ENCODE measurements around the gene DHX58.

Gene DHX58

DNA sequence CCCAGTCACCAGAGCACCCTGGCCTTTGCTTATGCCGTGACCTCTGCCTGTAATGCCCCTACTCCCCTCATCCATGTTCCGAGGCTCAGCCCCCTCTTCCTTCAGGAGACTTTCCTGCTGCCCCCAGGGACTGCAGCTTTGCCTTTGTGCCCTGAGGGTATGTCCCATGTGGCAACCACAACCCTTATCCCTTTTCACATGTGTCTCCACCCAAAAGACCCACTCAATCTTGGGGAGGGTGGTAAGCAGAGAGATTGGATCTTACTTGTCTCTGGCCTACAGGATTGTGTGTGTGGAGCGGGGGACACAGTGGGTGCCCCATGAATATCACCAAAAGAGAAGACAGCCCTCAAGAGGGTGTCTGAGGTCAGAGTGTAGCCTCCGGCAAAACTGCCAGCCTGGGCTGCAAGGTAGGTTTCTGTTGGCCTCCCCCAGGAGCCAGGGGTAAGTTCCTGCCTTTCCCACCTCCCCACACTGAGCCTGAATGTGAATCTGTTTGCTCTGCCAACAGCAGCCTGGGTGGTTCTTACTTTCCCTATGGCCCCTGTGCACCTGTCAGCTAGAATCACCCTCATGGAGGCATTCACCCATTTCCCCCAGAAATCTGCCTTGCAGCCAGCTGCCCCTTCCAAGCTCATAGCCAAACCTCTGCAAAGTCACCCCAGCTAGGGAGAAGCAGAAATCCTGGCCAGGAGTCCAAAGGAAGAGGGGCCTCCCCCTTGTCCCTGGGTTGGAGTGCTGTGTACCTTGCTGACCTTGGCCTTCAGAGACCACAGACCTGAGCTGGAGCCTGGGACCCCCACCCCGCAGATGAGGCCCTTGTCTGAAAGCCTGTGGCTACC lies 50.6 kb downstream of the DHX58 start:
- no peak overlapping the region for H3K9ac ChIP-seq (ENCODE audit: low read length in 2 of 2)
- no peaks in the 10 kb centered on the region for H3K36me3 ChIP-seq (ENCODE audit: control insufficient read depth in 2 of 2, insufficient read depth in 2 of 2, low read length in 2 of 2)
- no peak overlapping the region for H3K4me3 ChIP-seq (ENCODE audit: low read length in 2 of 2)
- H3K27ac ChIP-seq (ENCODE audit: low read length) = no peak overlapping the region
- H3K27me3 ChIP-seq (ENCODE audit: control insufficient read depth in 1 of 2, insufficient read depth in 2 of 2, low read length in 2 of 2) = peaks cover 0 to 3% of the 10 kb centered on the region in 2 donors
- H3K4me1 ChIP-seq (ENCODE audit: control insufficient read depth, insufficient read depth, low read length) = no peaks in the 10 kb centered on the region
- no peaks in the 10 kb centered on the region for H3K9me3 ChIP-seq (ENCODE audit: control insufficient read depth in 2 of 2, low read length in 2 of 2)

DNA sequence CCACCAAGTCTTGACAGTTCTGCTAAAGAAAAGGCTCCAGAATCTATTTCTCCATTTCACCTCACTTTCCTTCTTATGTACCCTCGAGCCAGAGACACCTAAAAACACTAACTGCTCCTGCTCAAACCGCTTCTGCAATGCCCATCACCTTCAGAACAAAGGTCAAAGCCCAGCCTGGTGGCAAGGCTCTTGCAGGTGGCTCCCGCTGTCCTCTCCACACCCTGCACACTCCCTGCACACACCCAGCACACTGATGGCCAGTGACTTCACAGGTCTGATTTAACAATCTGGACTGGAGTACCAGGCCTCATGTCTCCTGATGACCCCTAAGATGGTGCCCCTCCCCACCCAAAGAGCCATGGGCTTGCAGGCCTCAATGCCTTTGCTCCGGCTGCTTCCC lies 52.3 kb downstream of the DHX58 start:
- no peaks in the 10 kb centered on the region for H3K36me3 ChIP-seq (ENCODE audit: control insufficient read depth in 2 of 2, insufficient read depth in 2 of 2, low read length in 2 of 2)
- no peak overlapping the region for H3K9ac ChIP-seq (ENCODE audit: low read length in 2 of 2)
- H3K9me3 ChIP-seq (ENCODE audit: control insufficient read depth in 2 of 2, low read length in 2 of 2) = no peaks in the 10 kb centered on the region
- H3K27me3 ChIP-seq (ENCODE audit: control insufficient read depth in 1 of 2, insufficient read depth in 2 of 2, low read length in 2 of 2) = peaks cover 5 to 11% of the 10 kb centered on the region in 2 donors
- H3K4me3 ChIP-seq (ENCODE audit: low read length in 2 of 2) = no peak overlapping the region
- H3K27ac ChIP-seq (ENCODE audit: low read length) = no peak overlapping the region
- no peaks in the 10 kb centered on the region for H3K4me1 ChIP-seq (ENCODE audit: control insufficient read depth, insufficient read depth, low read length)

DNA sequence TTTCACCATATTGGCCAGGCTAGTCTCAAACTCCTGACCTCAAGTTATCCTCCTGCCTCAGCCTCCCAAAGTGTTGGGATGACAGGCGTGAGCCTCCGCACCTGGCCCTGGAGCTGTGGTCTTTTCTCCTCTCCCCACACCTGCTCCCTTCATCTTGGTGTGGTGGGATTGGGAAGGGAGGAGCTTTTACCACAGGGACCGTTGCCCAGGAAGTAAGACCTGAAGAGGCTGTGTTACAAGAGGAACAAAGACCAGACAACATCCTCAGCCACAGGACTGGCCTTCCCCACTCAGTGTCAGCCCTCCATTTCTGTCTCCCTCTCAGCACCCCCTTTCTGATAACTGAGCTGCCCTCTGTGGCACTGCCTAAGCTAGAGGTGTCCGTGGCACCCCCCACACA lies 52.7 kb downstream of the DHX58 start:
- no peaks in the 10 kb centered on the region for H3K4me1 ChIP-seq (ENCODE audit: control insufficient read depth, insufficient read depth, low read length)

DNA sequence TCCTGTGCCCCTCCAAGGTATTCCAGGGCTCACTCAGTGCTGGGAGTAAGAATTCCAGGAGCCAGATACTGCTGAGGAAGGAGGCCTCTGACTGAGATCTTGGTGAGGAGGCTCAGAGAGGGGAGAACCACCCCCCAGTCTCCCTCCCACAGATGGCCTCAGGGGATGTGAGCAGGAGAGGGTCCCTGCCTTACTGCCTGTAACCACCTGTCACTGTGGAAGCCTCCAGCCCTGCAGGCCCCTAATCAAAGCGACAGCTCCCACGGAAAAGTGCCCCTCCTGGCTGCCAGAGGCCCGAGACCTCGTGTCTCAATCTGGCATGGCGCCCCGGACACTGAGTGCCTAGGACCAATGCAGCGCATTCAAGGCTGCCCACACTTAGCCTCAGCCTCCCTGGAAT lies 54.5 kb downstream of the DHX58 start:
- Histone ChIP-seq H3K4me1 (ENCODE audit: control insufficient read depth, insufficient read depth, low read length) (no peaks in the 10 kb centered on the region), H3K27me3 (ENCODE audit: control insufficient read depth in 1 of 2, insufficient read depth in 2 of 2, low read length in 2 of 2) (peaks cover 14 to 24% of the 10 kb centered on the region in 2 donors), H3K9ac (ENCODE audit: low read length in 2 of 2) (no peak overlapping the region), H3K27ac (ENCODE audit: low read length) (no peak overlapping the region), H3K9me3 (ENCODE audit: control insufficient read depth in 2 of 2, low read length in 2 of 2) (no peaks in the 10 kb centered on the region), H3K4me3 (ENCODE audit: low read length in 2 of 2) (no peak overlapping the region), H3K36me3 (ENCODE audit: control insufficient read depth in 2 of 2, insufficient read depth in 2 of 2, low read length in 2 of 2) (no peaks in the 10 kb centered on the region)

More for the DNA sequence above, 52.7 kb downstream of the DHX58 start:
- Histone ChIP-seq H3K9me3 (ENCODE audit: control insufficient read depth in 2 of 2, low read length in 2 of 2) (no peaks in the 10 kb centered on the region), H3K27ac (ENCODE audit: low read length) (no peak overlapping the region), H3K36me3 (ENCODE audit: control insufficient read depth in 2 of 2, insufficient read depth in 2 of 2, low read length in 2 of 2) (no peaks in the 10 kb centered on the region), H3K9ac (ENCODE audit: low read length in 2 of 2) (no peak overlapping the region), H3K27me3 (ENCODE audit: control insufficient read depth in 1 of 2, insufficient read depth in 2 of 2, low read length in 2 of 2) (peaks cover 5 to 15% of the 10 kb centered on the region in 2 donors), H3K4me3 (ENCODE audit: low read length in 2 of 2) (no peak overlapping the region)

DNA sequence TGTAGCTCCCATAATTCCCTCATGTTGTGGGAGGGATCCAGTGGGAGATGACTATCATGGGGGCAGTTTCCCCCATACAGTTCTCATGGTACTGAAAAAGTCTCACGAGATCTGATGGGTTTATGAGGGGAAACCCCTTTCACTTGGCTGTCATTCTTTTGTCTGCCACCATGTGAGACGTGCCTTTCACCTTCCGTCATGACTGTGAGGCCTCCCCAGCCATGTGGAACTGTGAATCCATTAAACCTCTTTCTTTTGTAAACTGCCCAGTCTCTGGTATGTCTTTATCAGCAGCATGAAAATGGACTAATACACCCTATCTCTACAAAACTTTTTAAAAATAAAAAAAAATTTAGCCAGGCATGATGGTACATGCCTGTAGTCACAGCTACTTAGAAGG lies 55.9 kb downstream of the DHX58 start:
- Histone ChIP-seq H3K27ac (ENCODE audit: low read length) (no peak overlapping the region), H3K27me3 (ENCODE audit: control insufficient read depth in 1 of 2, insufficient read depth in 2 of 2, low read length in 2 of 2) (peaks cover 23 to 31% of the 10 kb centered on the region in 2 donors), H3K36me3 (ENCODE audit: control insufficient read depth in 2 of 2, insufficient read depth in 2 of 2, low read length in 2 of 2) (no peaks in the 10 kb centered on the region), H3K4me3 (ENCODE audit: low read length in 2 of 2) (no peak overlapping the region), H3K4me1 (ENCODE audit: control insufficient read depth, insufficient read depth, low read length) (no peaks in the 10 kb centered on the region), H3K9ac (ENCODE audit: low read length in 2 of 2) (no peak overlapping the region), H3K9me3 (ENCODE audit: control insufficient read depth in 2 of 2, low read length in 2 of 2) (no peaks in the 10 kb centered on the region)

DNA sequence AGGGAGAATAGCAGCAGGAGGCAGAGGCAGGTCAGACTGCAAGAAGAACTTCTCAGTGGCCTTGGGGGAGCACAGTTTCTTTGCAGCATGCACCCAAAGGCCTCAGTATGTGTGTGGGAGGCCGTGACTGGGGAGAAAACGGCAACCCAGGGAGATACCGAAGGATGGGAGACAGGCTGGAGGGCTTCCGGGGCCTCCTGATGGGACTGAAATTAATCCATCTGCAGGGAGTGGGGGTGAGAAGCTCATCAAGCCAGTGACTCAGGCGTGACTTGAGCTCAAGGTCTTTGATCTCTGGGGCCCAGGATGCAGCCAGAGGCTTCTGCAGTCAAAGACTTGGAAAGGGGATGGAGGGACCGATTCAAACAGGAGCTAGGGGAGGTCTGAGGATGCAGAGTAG lies 57.0 kb downstream of the DHX58 start:
- no peak overlapping the region for H3K27ac ChIP-seq (ENCODE audit: low read length)
- H3K27me3 ChIP-seq (ENCODE audit: control insufficient read depth in 1 of 2, insufficient read depth in 2 of 2, low read length in 2 of 2) = peaks cover 25 to 33% of the 10 kb centered on the region in 2 donors
- H3K4me1 ChIP-seq (ENCODE audit: control insufficient read depth, insufficient read depth, low read length) = peaks cover 3% of the 10 kb centered on the region
- H3K4me3 ChIP-seq (ENCODE audit: low read length in 2 of 2) = no peak overlapping the region
- no peak overlapping the region for H3K9ac ChIP-seq (ENCODE audit: low read length in 2 of 2)
- H3K36me3 ChIP-seq (ENCODE audit: control insufficient read depth in 2 of 2, insufficient read depth in 2 of 2, low read length in 2 of 2) = no peaks in the 10 kb centered on the region
- H3K9me3 ChIP-seq (ENCODE audit: control insufficient read depth in 2 of 2, low read length in 2 of 2) = no peaks in the 10 kb centered on the region

DNA sequence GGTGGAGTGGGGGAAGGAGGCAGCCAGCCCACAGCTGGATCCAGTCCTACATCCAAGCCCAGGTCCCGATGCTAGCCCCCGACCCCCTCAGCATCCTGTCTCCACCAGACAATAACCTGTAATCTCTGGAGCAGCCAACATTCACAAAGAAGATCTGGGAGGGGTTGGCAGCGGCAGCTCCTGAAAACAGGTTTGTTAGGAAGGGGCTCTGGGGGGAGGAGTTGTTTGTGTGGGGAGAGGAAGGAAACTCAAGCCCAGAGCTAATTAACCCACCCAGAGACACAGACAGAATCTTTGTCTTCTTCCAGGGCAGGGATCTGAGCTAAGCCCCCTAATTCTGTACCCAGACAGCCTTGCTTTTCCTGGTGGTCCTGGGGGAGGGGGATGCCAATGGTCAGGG lies 57.5 kb downstream of the DHX58 start:
- Histone ChIP-seq H3K27me3 (ENCODE audit: control insufficient read depth in 1 of 2, insufficient read depth in 2 of 2, low read length in 2 of 2) (peaks cover 25 to 33% of the 10 kb centered on the region in 2 donors), H3K4me1 (ENCODE audit: control insufficient read depth, insufficient read depth, low read length) (peaks cover 5% of the 10 kb centered on the region), H3K4me3 (ENCODE audit: low read length in 2 of 2) (no peak overlapping the region), H3K27ac (ENCODE audit: low read length) (no peak overlapping the region), H3K9ac (ENCODE audit: low read length in 2 of 2) (no peak overlapping the region), H3K36me3 (ENCODE audit: control insufficient read depth in 2 of 2, insufficient read depth in 2 of 2, low read length in 2 of 2) (no peaks in the 10 kb centered on the region), H3K9me3 (ENCODE audit: control insufficient read depth in 2 of 2, low read length in 2 of 2) (no peaks in the 10 kb centered on the region)

DNA sequence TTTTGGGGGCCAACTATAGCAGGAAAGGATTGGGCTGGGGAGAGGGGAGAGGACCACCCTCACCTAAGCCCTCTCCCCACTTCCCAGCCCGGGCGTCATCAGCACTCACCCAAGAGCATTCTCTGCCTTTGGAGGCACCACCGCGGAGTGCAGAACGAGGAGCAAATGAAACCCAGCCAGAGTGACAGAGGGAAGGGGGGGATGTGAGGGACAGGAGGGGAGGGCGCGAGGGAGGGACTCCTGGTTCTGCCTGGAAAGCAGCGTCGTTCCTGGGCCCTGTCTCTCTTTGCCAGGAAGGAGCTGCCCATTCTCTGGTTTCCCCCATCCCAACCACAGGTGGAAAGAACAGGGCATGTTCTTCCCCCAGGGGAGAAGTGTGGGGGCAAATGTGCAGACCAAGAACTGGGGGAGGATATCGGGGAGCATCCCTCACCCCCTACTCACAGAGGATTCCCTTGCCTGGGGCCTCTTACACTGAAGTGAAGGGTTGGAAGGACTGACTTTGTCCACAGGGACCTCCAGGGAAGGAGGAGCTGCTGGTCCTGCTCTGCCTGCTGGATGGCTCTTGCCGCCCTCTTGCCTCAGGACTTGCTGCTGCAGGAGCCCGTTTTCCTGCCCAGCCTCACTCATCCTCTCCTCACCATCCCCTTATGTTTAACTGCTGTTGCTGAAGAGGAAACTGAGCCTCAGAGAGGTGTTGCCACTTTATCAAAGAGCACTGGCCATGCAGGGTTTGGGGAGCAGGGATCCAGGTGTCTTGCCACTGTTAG lies 58.6 kb downstream of the DHX58 start:
- Histone ChIP-seq H3K36me3 (ENCODE audit: control insufficient read depth in 2 of 2, insufficient read depth in 2 of 2, low read length in 2 of 2) (no peaks in the 10 kb centered on the region), H3K27me3 (ENCODE audit: control insufficient read depth in 1 of 2, insufficient read depth in 2 of 2, low read length in 2 of 2) (peaks cover 25 to 33% of the 10 kb centered on the region in 2 donors), H3K4me3 (ENCODE audit: low read length in 2 of 2) (no peak overlapping the region), H3K4me1 (ENCODE audit: control insufficient read depth, insufficient read depth, low read length) (peaks cover 7% of the 10 kb centered on the region), H3K27ac (ENCODE audit: low read length) (no peak overlapping the region), H3K9ac (ENCODE audit: low read length in 2 of 2) (no peak overlapping the region), H3K9me3 (ENCODE audit: control insufficient read depth in 2 of 2, low read length in 2 of 2) (no peaks in the 10 kb centered on the region)

DNA sequence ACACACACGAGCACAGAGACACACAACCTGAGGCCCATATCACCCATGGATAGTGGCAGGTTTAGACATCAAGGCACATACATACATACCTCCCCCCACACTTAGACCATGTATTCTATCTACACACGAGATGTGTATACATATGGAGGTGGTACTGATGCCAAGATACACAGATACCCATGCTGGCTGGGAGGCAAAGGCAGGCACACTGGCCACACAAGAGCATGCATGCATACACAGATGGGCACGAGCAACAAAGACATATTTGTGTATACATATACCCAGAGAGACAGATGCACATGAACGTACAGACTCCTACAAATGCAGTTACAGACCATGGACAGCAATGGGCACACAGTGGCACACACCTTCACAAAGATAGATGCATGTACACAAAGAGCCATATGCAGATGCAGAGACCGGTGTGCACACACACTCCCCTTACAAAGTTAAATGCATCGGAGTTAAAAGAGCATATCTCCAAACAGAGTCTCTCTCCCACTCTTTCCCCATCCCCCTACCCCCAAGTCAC lies 60.1 kb downstream of the DHX58 start:
- no peak overlapping the region for H3K27ac ChIP-seq (ENCODE audit: low read length)
- H3K4me1 ChIP-seq (ENCODE audit: control insufficient read depth, insufficient read depth, low read length) = peaks cover 7% of the 10 kb centered on the region
- H3K9me3 ChIP-seq (ENCODE audit: control insufficient read depth in 2 of 2, low read length in 2 of 2) = no peaks in the 10 kb centered on the region
- H3K36me3 ChIP-seq (ENCODE audit: control insufficient read depth in 2 of 2, insufficient read depth in 2 of 2, low read length in 2 of 2) = no peaks in the 10 kb centered on the region
- H3K9ac ChIP-seq (ENCODE audit: low read length in 2 of 2) = no peak overlapping the region
- H3K27me3 ChIP-seq (ENCODE audit: control insufficient read depth in 1 of 2, insufficient read depth in 2 of 2, low read length in 2 of 2) = peaks cover 25 to 33% of the 10 kb centered on the region in 2 donors
- H3K4me3 ChIP-seq (ENCODE audit: low read length in 2 of 2) = no peak overlapping the region

DNA sequence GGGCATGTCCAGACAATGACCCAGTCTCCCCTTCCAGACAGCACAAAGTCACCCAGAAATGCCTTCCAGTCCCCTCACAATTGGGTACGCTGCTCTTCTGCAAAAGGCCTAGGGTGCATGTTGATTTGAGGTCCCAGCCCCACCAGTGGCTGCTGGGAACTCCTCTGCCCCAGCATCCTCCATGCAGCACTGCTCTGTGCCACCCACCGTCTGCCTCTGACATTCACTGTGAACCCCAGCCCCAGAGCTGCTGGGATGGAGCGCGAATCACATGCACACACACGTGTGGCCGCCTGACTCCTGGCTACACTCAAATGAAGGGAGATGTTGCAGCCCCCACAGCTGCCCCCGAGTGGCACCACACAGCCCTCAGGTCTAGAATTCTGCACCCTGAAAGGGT lies 60.9 kb downstream of the DHX58 start:
- Histone ChIP-seq H3K27ac (ENCODE audit: low read length) (no peak overlapping the region), H3K9ac (ENCODE audit: low read length in 2 of 2) (no peak overlapping the region), H3K4me3 (ENCODE audit: low read length in 2 of 2) (no peak overlapping the region), H3K27me3 (ENCODE audit: control insufficient read depth in 1 of 2, insufficient read depth in 2 of 2, low read length in 2 of 2) (peaks cover 25 to 31% of the 10 kb centered on the region in 2 donors), H3K36me3 (ENCODE audit: control insufficient read depth in 2 of 2, insufficient read depth in 2 of 2, low read length in 2 of 2) (no peaks in the 10 kb centered on the region), H3K4me1 (ENCODE audit: control insufficient read depth, insufficient read depth, low read length) (peaks cover 7% of the 10 kb centered on the region), H3K9me3 (ENCODE audit: control insufficient read depth in 2 of 2, low read length in 2 of 2) (no peaks in the 10 kb centered on the region)
